ENCODE results near the gene PCYT2. TPM values are rescaled to one million over a fixed set of nuclear protein-coding genes. Genes with fewer than 3 reads are reported as not detected.

PCYT2 gene
- total RNA-seq, 4 donors from 2014 or later, result 27.4 to 38.7 (median 33.3) TPM

DNA sequence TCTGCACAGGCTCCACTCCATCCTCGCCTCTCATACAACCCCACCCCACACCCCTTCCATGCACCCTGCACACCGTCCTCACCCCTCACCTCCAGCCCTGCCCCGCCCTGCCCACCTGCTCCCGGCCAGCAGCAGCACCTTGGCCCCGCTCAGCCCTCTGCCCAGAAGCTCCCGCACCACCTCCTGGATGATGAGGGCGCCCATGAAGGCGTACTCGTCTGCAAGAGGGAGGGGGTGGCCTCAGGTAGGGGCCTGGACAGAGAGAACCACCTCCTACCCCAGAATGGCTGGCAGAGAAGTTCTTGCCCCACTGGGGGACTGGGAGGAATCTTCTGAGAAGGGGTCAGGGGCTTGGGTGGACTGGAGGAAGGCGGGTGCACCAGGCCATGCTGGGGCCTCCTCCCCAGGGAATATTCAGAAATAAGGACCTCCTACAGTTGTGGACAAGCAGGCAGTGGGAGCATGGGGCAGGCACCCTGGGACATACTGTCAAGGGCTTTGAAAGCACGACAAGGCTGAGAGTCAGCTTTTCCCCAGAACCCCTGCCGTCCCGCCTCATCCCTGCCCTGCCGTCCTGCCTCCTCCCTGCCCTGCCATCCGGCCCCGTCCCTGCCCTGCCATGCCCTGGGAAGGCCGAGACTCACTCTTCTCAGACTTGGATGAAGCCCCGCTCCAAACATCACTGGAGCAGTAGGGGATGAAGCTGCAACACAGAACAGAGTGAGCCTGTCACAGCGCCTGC, 46.7 kb upstream of the PCYT2 start:
- 93% methylated on average over 12 of the region's 19 CpGs for WGBS
- H3K27me3 ChIP-seq, result peaks cover 10 to 100% (median 40%) of the 10 kb centered on the region in 4 donors
- no peak overlapping the region for H3K4me3 ChIP-seq
- no peak overlapping the region for H3K27ac ChIP-seq (replicated peaks in 1 of 4)
- no peak for DNase-seq (ENCODE audit: extremely low spot score)
- H3K4me1 ChIP-seq, result peaks cover 16 to 33% (median 27%) of the 10 kb centered on the region in 4 donors
- TF ChIP-seq POLR2AphosphoS5 (IDR thresholded peaks at IDR 0.05), result no peak
- TF ChIP-seq, protein P1, sequence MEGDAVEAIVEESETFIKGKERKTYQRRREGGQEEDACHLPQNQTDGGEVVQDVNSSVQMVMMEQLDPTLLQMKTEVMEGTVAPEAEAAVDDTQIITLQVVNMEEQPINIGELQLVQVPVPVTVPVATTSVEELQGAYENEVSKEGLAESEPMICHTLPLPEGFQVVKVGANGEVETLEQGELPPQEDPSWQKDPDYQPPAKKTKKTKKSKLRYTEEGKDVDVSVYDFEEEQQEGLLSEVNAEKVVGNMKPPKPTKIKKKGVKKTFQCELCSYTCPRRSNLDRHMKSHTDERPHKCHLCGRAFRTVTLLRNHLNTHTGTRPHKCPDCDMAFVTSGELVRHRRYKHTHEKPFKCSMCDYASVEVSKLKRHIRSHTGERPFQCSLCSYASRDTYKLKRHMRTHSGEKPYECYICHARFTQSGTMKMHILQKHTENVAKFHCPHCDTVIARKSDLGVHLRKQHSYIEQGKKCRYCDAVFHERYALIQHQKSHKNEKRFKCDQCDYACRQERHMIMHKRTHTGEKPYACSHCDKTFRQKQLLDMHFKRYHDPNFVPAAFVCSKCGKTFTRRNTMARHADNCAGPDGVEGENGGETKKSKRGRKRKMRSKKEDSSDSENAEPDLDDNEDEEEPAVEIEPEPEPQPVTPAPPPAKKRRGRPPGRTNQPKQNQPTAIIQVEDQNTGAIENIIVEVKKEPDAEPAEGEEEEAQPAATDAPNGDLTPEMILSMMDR (IDR thresholded peaks at IDR 0.05), result no peak
- no peak for TF ChIP-seq POLR2A (IDR thresholded peaks at IDR 0.05; ENCODE audit: low read depth)
- no peak for TF ChIP-seq EP300 (IDR thresholded peaks at IDR 0.05)
- no peaks in the 10 kb centered on the region for H3K36me3 ChIP-seq
- H3K9me3 ChIP-seq, result no peaks in the 10 kb centered on the region
- intact Hi-C loops (cut with DNase I), result loop anchor here (10.0 kb wide), 1 partner anchor 197 kb away; no protein-coding TSS in a partner anchor

DNA sequence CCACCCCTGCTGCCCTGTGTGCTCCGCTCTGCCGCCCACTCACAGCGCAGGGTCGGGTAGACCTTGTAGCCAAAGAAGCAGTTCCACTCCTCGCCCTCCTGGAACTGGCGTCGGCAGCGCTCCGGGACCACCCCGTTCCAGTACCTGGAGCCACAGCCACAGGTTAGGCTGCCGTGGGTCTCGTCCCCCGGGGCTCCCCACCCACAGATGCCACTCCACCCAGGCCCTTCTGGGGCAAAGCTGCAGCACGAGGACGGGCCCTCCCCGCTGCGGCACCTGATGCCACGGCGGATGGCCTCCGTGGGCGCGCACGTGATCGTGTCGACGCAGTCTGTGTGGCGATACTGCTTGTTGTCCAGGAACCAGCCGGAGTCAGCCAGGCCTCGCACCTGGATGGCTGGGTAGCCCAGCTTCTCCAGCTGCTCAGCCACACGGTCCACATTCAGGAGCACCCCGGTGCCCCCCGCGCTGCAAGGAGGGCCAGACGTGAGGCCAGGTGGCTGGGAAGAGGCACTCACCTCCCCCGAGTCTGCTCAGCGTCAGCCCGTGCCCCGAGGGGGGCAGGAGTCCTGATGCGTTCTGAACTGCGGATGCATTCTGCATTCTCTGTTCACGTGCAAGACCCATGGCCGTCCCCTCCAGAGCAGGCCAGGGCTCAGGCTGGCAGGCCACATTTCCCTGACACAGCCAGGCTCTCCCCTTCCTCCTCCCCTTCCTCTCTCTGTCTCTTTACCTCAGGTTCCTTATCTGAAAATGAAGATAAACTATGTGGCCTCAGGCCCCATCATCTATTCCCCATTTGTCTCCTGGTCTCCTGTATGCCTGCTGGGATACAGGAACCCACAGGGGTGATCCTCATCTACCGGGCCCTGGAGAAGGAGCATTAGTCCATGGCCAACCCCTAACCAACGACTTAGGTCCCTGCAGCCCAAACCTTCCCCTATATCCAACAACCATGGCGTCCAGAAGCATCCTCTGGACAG, 45.7 kb upstream of the PCYT2 start:
- no peak for DNase-seq (ENCODE audit: extremely low spot score)

DNA sequence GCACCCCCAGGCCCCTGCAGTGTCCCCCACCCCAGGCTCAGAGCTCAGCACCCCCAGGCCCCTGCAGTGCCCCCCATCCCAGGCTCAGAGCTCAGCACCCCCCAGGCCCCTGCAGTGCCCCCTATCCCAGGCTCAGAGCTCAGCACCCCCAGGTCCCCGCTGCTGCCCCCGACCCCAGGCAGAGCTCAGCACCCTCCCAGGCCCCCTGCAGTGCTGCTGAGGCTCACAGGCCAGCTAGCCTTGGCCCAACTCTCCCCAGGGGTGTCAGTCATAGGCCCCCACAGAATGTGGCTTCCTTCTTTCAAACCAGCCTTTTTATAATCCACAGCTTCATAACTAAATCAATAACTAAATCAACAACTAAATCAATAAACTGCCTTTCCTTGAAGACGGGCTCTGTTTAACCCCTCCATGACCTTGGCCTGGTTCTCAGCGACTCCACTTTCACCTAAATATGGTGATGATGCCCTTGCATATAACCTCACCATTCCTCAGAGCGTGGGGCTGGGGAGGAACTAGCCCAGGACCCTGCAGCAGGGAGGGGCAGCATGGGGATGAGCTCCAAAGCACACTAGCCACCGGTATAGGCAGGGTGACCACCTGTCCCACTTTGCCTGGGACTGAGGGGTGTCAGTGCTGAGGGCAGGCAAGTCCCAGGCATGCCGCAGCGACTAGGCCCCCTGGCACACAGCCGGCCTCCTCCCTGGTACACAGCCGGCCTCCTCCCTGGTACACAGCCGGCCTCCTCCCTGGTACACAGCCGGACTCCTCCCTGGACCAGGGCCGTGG, 44.8 kb upstream of the PCYT2 start:
- peaks cover 12 to 20% (median 18%) of the 10 kb centered on the region in 4 donors for H3K4me1 ChIP-seq
- TF ChIP-seq POLR2AphosphoS5 (IDR thresholded peaks at IDR 0.05) (no peak), EP300 (IDR thresholded peaks at IDR 0.05) (no peak), POLR2A (IDR thresholded peaks at IDR 0.05; ENCODE audit: low read depth) (no peak)
- TF ChIP-seq, protein P1 (IDR thresholded peaks at IDR 0.05), result no peak
- no peak for DNase-seq (ENCODE audit: extremely low spot score)
- H3K9me3 ChIP-seq, result no peaks in the 10 kb centered on the region
- peaks cover 10 to 87% (median 29%) of the 10 kb centered on the region in 4 donors for H3K27me3 ChIP-seq
- intact Hi-C loops (cut with DNase I), result loop anchor here (10.0 kb wide), 1 partner anchor 199 kb away; no protein-coding TSS in a partner anchor
- H3K4me3 ChIP-seq, result no peak overlapping the region
- WGBS, result 76% methylated on average over 4 of the region's 13 CpGs
- H3K36me3 ChIP-seq, result no peaks in the 10 kb centered on the region
- no peak overlapping the region for H3K27ac ChIP-seq (replicated peaks in 1 of 4)

More for the DNA sequence above, 45.7 kb upstream of the PCYT2 start:
- Histone ChIP-seq H3K27me3 (peaks cover 10 to 97% (median 34%) of the 10 kb centered on the region in 4 donors), H3K27ac (replicated peaks in 1 of 4) (no peak overlapping the region), H3K9me3 (no peaks in the 10 kb centered on the region), H3K36me3 (no peaks in the 10 kb centered on the region), H3K4me1 (peaks cover 15 to 29% (median 25%) of the 10 kb centered on the region in 4 donors), H3K4me3 (no peak overlapping the region)
- intact Hi-C loops (cut with DNase I), result loop anchor here (10.0 kb wide), 1 partner anchor 198 kb away; no protein-coding TSS in a partner anchor
- WGBS, result 84% methylated on average over 20 of the region's 45 CpGs
- TF ChIP-seq POLR2AphosphoS5 (IDR thresholded peaks at IDR 0.05), result no peak

DNA sequence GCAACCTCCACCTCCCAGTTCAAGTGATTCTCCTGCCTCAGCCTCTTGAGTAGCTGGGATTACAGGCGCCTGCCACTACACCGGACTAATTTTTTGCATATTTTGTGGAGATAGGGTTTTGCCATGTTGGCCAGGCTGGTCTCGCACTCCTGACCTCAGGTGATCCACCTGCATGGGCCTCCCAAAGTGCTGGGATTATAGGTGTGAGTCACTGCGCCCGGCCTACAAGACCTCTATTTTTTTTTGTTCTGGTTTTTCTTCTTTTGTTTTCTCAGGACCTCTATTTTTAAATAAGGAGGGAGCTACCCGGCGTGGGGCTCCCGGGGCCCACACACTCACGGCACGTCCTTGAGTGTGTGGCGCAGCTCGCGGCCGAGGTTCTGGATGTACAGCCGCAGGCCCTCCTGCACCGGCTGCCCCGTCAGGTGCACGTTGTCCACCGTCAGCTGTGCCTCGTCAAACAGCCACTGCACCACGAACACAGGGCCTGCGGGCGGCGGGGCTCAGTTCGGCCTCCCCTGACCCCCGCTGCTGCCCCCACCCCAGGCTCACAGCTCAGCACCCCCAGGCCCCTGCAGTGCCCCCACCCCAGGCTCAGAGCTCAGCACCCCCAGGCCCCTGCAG, 44.0 kb upstream of the PCYT2 start:
- Histone ChIP-seq H3K4me1 (peaks cover 8 to 12% (median 12%) of the 10 kb centered on the region in 4 donors), H3K27ac (replicated peaks in 1 of 4) (no peak overlapping the region), H3K9me3 (no peaks in the 10 kb centered on the region), H3K4me3 (no peak overlapping the region), H3K36me3 (no peaks in the 10 kb centered on the region), H3K27me3 (peaks cover 5 to 80% (median 24%) of the 10 kb centered on the region in 4 donors)
- no peak for DNase-seq (ENCODE audit: extremely low spot score)
- 85% methylated on average over 26 of the region's 26 CpGs for WGBS
- intact Hi-C loops (cut with DNase I), result loop anchor here (10.0 kb wide), 1 partner anchor 200 kb away; no protein-coding TSS in a partner anchor
- TF ChIP-seq POLR2A (IDR thresholded peaks at IDR 0.05; ENCODE audit: low read depth) (no peak), POLR2AphosphoS5 (IDR thresholded peaks at IDR 0.05) (no peak)

Measured in esophagus muscularis mucosa (tissue), 4 donors.